ENCODE results near the gene GSG1L2. TPM values are rescaled to one million over a fixed set of nuclear protein-coding genes. Genes with fewer than 3 reads are reported as not detected.

Gene GSG1L2
- total RNA-seq, 1 donor from 2014 or later = not detected

DNA sequence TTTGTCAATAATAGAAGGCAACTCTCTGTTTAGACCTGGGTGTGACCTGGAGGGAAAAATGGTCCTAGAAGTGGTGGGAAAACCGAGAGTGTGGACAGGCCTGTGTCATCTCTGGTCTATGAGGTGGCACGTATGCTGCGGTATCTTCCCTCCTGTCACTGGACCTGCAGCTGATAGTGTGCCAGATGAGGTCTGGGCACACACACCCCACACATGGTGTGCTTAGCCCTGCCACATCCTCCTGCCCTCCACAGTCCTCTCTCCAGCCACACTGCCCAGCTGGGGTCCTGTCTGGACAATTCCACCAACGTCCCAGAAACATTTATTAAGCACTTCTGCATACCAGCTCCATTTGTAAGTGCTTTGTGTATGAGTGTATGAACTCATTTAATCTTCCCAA lies 41.1 kb upstream of the GSG1L2 start:
- Mint-ChIP-seq H3K9me3 (ENCODE audit: unreplicated experiment) (peaks cover 16% of the 10 kb centered on the region), H3K4me1 (ENCODE audit: low read depth, unreplicated experiment) (no peaks in the 10 kb centered on the region)
- DNase-seq (ENCODE audit: low read depth) = no peak

DNA sequence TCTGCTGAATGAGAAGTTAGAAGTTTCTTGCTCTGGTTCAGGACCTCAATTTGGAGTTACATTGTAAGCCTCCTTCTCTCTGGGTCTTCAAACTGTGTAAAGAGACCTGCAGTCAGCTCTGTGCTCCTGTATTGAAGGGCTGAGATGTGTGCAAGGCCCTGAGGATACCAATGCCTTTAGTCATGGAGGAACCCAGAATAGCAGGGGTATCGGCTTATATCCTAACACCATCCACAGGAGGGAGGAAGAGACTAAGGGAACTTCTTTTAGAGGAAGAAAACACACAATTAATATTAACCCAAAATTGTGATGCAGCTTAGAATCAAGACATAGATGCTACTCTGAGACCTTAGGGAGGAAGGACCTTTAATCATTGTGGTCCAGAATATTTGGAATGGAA lies 40.3 kb upstream of the GSG1L2 start:
- Histone ChIP-seq H2AFZ (ENCODE audit: low read depth, low read length) (no peak overlapping the region), H3K79me2 (ENCODE audit: insufficient read depth, low read length) (no peaks in the 10 kb centered on the region), H3K9me3 (ENCODE audit: insufficient read depth, low read depth, low read length) (peaks cover 3% of the 10 kb centered on the region), H4K20me1 (ENCODE audit: insufficient read depth, low read length) (no peaks in the 10 kb centered on the region), H3K4me2 (ENCODE audit: low read length) (no peak overlapping the region), H3K9ac (ENCODE audit: low read length) (no peak overlapping the region), H3K4me3 (ENCODE audit: insufficient read depth, low read depth, low read length) (no peak overlapping the region), H3K27ac (ENCODE audit: low read depth, low read length) (no peak overlapping the region), H3K27me3 (ENCODE audit: insufficient read depth, low read length) (no peaks in the 10 kb centered on the region), H3K36me3 (ENCODE audit: insufficient read depth, low read length) (no peaks in the 10 kb centered on the region), H3K4me1 (ENCODE audit: insufficient read depth, low read length) (no peaks in the 10 kb centered on the region)
- Mint-ChIP-seq H3K4me1 (ENCODE audit: low read depth, unreplicated experiment) (no peaks in the 10 kb centered on the region), H3K4me3 (ENCODE audit: unreplicated experiment) (no peak overlapping the region), H3K27ac (ENCODE audit: unreplicated experiment) (no peak overlapping the region), H3K27me3 (ENCODE audit: low read depth, unreplicated experiment) (peaks cover 16% of the 10 kb centered on the region), H3K36me3 (ENCODE audit: low read depth, unreplicated experiment) (peaks cover 3% of the 10 kb centered on the region), H3K9me3 (ENCODE audit: unreplicated experiment) (peaks cover 16% of the 10 kb centered on the region)
- TF ChIP-seq EZH2 (IDR thresholded peaks at IDR 0.05; ENCODE audit: insufficient read depth, low read length) = no peak
- TF ChIP-seq, protein P1, sequence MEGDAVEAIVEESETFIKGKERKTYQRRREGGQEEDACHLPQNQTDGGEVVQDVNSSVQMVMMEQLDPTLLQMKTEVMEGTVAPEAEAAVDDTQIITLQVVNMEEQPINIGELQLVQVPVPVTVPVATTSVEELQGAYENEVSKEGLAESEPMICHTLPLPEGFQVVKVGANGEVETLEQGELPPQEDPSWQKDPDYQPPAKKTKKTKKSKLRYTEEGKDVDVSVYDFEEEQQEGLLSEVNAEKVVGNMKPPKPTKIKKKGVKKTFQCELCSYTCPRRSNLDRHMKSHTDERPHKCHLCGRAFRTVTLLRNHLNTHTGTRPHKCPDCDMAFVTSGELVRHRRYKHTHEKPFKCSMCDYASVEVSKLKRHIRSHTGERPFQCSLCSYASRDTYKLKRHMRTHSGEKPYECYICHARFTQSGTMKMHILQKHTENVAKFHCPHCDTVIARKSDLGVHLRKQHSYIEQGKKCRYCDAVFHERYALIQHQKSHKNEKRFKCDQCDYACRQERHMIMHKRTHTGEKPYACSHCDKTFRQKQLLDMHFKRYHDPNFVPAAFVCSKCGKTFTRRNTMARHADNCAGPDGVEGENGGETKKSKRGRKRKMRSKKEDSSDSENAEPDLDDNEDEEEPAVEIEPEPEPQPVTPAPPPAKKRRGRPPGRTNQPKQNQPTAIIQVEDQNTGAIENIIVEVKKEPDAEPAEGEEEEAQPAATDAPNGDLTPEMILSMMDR (IDR thresholded peaks at IDR 0.05; ENCODE audit: insufficient read depth, low read depth, low read length) = no peak
- FAIRE-seq (no peak), DNase-seq (ENCODE audit: low read depth) (no peak)

More for the DNA sequence above, 41.1 kb upstream of the GSG1L2 start:
- TF ChIP-seq EZH2 (IDR thresholded peaks at IDR 0.05; ENCODE audit: insufficient read depth, low read length) = no peak
- TF ChIP-seq, protein P1 (IDR thresholded peaks at IDR 0.05; ENCODE audit: insufficient read depth, low read depth, low read length) = no peak
- Histone ChIP-seq H3K36me3 (ENCODE audit: insufficient read depth, low read length) (no peaks in the 10 kb centered on the region), H3K4me2 (ENCODE audit: low read length) (no peak overlapping the region), H3K4me3 (ENCODE audit: insufficient read depth, low read depth, low read length) (no peak overlapping the region), H4K20me1 (ENCODE audit: insufficient read depth, low read length) (no peaks in the 10 kb centered on the region), H3K9ac (ENCODE audit: low read length) (no peak overlapping the region), H3K27me3 (ENCODE audit: insufficient read depth, low read length) (no peaks in the 10 kb centered on the region), H3K9me3 (ENCODE audit: insufficient read depth, low read depth, low read length) (peaks cover 3% of the 10 kb centered on the region), H3K4me1 (ENCODE audit: insufficient read depth, low read length) (no peaks in the 10 kb centered on the region), H3K79me2 (ENCODE audit: insufficient read depth, low read length) (no peaks in the 10 kb centered on the region), H2AFZ (ENCODE audit: low read depth, low read length) (no peak overlapping the region), H3K27ac (ENCODE audit: low read depth, low read length) (no peak overlapping the region)
- Mint-ChIP-seq H3K27ac (ENCODE audit: unreplicated experiment) (no peak overlapping the region), H3K27me3 (ENCODE audit: low read depth, unreplicated experiment) (peaks cover 17% of the 10 kb centered on the region), H3K36me3 (ENCODE audit: low read depth, unreplicated experiment) (peaks cover 3% of the 10 kb centered on the region), H3K4me3 (ENCODE audit: unreplicated experiment) (no peak overlapping the region)
- FAIRE-seq = no peak

DNA sequence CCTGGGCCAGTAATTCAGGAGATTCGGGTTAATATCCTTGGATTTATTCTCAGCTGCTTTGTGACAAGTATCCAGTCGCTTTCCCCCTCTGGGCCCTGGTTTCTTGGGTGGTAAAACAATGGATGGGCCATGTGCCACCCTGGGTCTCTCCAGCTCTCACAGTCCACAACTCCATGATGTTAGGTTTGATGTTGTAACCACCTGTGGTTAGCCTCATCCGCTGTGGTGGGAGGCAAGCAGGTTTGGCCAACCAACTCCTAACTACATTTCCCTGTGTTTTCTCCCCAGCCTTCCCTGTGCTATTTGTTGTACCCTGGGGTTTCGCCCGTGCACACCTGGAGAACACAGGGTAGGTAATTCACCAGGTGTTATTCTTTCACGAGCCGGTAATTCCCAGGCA lies 39.0 kb upstream of the GSG1L2 start:
- Mint-ChIP-seq H3K27ac (ENCODE audit: unreplicated experiment) (no peak overlapping the region), H3K27me3 (ENCODE audit: low read depth, unreplicated experiment) (peaks cover 15% of the 10 kb centered on the region), H3K4me1 (ENCODE audit: low read depth, unreplicated experiment) (no peaks in the 10 kb centered on the region), H3K4me3 (ENCODE audit: unreplicated experiment) (no peak overlapping the region), H3K9me3 (ENCODE audit: unreplicated experiment) (peaks cover 16% of the 10 kb centered on the region), H3K36me3 (ENCODE audit: low read depth, unreplicated experiment) (peaks cover 3% of the 10 kb centered on the region)
- Histone ChIP-seq H3K9ac (ENCODE audit: low read length) (no peak overlapping the region), H3K36me3 (ENCODE audit: insufficient read depth, low read length) (no peaks in the 10 kb centered on the region), H3K27ac (ENCODE audit: low read depth, low read length) (no peak overlapping the region), H3K4me2 (ENCODE audit: low read length) (no peak overlapping the region), H2AFZ (ENCODE audit: low read depth, low read length) (no peak overlapping the region), H3K4me3 (ENCODE audit: insufficient read depth, low read depth, low read length) (no peak overlapping the region), H3K79me2 (ENCODE audit: insufficient read depth, low read length) (no peaks in the 10 kb centered on the region), H3K4me1 (ENCODE audit: insufficient read depth, low read length) (no peaks in the 10 kb centered on the region), H3K9me3 (ENCODE audit: insufficient read depth, low read depth, low read length) (peaks cover 3% of the 10 kb centered on the region), H3K27me3 (ENCODE audit: insufficient read depth, low read length) (no peaks in the 10 kb centered on the region), H4K20me1 (ENCODE audit: insufficient read depth, low read length) (no peaks in the 10 kb centered on the region)
- FAIRE-seq (no peak), DNase-seq (ENCODE audit: low read depth) (no peak)
- TF ChIP-seq EZH2 (IDR thresholded peaks at IDR 0.05; ENCODE audit: insufficient read depth, low read length) = no peak
- TF ChIP-seq, protein P1 (IDR thresholded peaks at IDR 0.05; ENCODE audit: insufficient read depth, low read depth, low read length) = no peak
